Measurements from ENCODE around the gene PDZD2. TPM values are rescaled to one million over a fixed set of nuclear protein-coding genes. Genes with fewer than 3 reads are reported as not detected.
A peak's percentile ranks its signal among the peaks of the same experiment; 100 is the strongest.
"Not testable (repeated sequence)": the region's sequence is repeated elsewhere in the genome, so short reads cannot be mapped to it uniquely, and the experiment has no call there.

Gene PDZD2
- total RNA-seq, 2 experiments from 2014 or later = 0.05 to 0.25 TPM

- no peaks in the 10 kb centered on the region for H3K27me3 Mint-ChIP-seq (ENCODE audit: low read depth)
- H3K36me3 Mint-ChIP-seq (ENCODE audit: low read depth) = no peaks in the 10 kb centered on the region
- no peaks in the 10 kb centered on the region for H3K4me1 Mint-ChIP-seq (ENCODE audit: low read depth)
- CTCF ChIA-PET = interaction anchor here (1.5 to 1.6 kb wide), 2 partner anchors 8 to 24 kb away, joined by 3 to 4 read pairs; no protein-coding TSS in a partner anchor
- H3K27ac Mint-ChIP-seq = no peak overlapping the region
- intact Hi-C loops (cut with micrococcal nuclease) = no loop called here
- DNase-seq = no peak
- no peaks in the 10 kb centered on the region for H3K9me3 Mint-ChIP-seq
- H3K4me3 Mint-ChIP-seq = no peak overlapping the region
Observed at GRCh38 chr5:32068561-32068960, 429.6 kb downstream of the PDZD2 start.

- no peak for DNase-seq
- CTCF ChIA-PET = interaction anchor here (0.6 kb wide), 1 partner anchor 246 kb away, joined by 3 read pairs; no protein-coding TSS in a partner anchor
- Mint-ChIP-seq H3K27ac (no peak overlapping the region), H3K36me3 (ENCODE audit: low read depth) (no peaks in the 10 kb centered on the region), H3K9me3 (no peaks in the 10 kb centered on the region), H3K4me1 (ENCODE audit: low read depth) (no peaks in the 10 kb centered on the region), H3K4me3 (no peak overlapping the region), H3K27me3 (ENCODE audit: low read depth) (no peaks in the 10 kb centered on the region)
- intact Hi-C loops (cut with micrococcal nuclease) = no loop called here
Observed at GRCh38 chr5:32069396-32069795, 430.5 kb downstream of the PDZD2 start.

- DNase-seq = no peak
- H3K4me1 Mint-ChIP-seq (ENCODE audit: low read depth) = no peaks in the 10 kb centered on the region
- H3K36me3 Mint-ChIP-seq (ENCODE audit: low read depth) = no peaks in the 10 kb centered on the region
- CTCF ChIA-PET = no interaction called here
- H3K27ac Mint-ChIP-seq = no peak overlapping the region
- intact Hi-C loops (cut with micrococcal nuclease) = loop anchor here (10.0 kb wide), 1 partner anchor 253 kb away; no protein-coding TSS in a partner anchor
- H3K4me3 Mint-ChIP-seq = no peak overlapping the region
- no peaks in the 10 kb centered on the region for H3K27me3 Mint-ChIP-seq (ENCODE audit: low read depth)
- no peaks in the 10 kb centered on the region for H3K9me3 Mint-ChIP-seq
Observed at GRCh38 chr5:32071351-32071944, 432.5 kb downstream of the PDZD2 start.

- Mint-ChIP-seq H3K27me3 (ENCODE audit: low read depth) (no peaks in the 10 kb centered on the region), H3K27ac (no peak overlapping the region), H3K9me3 (no peaks in the 10 kb centered on the region), H3K4me1 (ENCODE audit: low read depth) (no peaks in the 10 kb centered on the region), H3K36me3 (ENCODE audit: low read depth) (no peaks in the 10 kb centered on the region), H3K4me3 (no peak overlapping the region)
- CTCF ChIA-PET = interaction anchor here (0.6 kb wide), 1 partner anchor 71 kb away, joined by 3 read pairs; no protein-coding TSS in a partner anchor
- intact Hi-C loops (cut with micrococcal nuclease) = loop anchor here (10.0 kb wide), 1 partner anchor 253 kb away; no protein-coding TSS in a partner anchor
- DNase-seq = no peak
Observed at GRCh38 chr5:32072054-32072453, 433.1 kb downstream of the PDZD2 start.

- H3K4me3 Mint-ChIP-seq = no peak overlapping the region
- no peaks in the 10 kb centered on the region for H3K36me3 Mint-ChIP-seq (ENCODE audit: low read depth)
- no peaks in the 10 kb centered on the region for H3K27me3 Mint-ChIP-seq (ENCODE audit: low read depth)
- no peaks in the 10 kb centered on the region for H3K9me3 Mint-ChIP-seq
- DNase-seq = no peak
- H3K4me1 Mint-ChIP-seq (ENCODE audit: low read depth) = no peaks in the 10 kb centered on the region
- intact Hi-C loops (cut with micrococcal nuclease) = loop anchor here (10.0 kb wide), 1 partner anchor 250 kb away; no protein-coding TSS in a partner anchor
- no peak overlapping the region for H3K27ac Mint-ChIP-seq
- CTCF ChIA-PET = interaction anchor here (1.3 to 1.8 kb wide), 5 partner anchors 10 to 436 kb away, joined by 3 to 8 read pairs (median 3); no protein-coding TSS in a partner anchor
Observed at GRCh38 chr5:32074401-32074800, 435.5 kb downstream of the PDZD2 start.

- DNase-seq = peak; percentile 71
Observed at GRCh38 chr5:32076699-32077695, 438.1 kb downstream of the PDZD2 start.

GRCh38 chr5:32078855-32079254 lies 439.9 kb downstream of the PDZD2 start:
- not testable (repeated sequence) for H3K36me3 Mint-ChIP-seq (ENCODE audit: low read depth); H3K27ac Mint-ChIP-seq; H3K4me3 Mint-ChIP-seq; H3K27me3 Mint-ChIP-seq (ENCODE audit: low read depth); DNase-seq; H3K9me3 Mint-ChIP-seq; H3K4me1 Mint-ChIP-seq (ENCODE audit: low read depth)
- CTCF ChIA-PET = interaction anchor here (0.6 to 0.7 kb wide), 2 partner anchors 14 to 158 kb away, joined by 3 to 5 read pairs; no protein-coding TSS in a partner anchor
- intact Hi-C loops (cut with micrococcal nuclease) = loop anchor here (10.0 kb wide), 1 partner anchor 246 kb away; no protein-coding TSS in a partner anchor

More at GRCh38 chr5:32076699-32077695, 438.1 kb downstream of the PDZD2 start:
- no peaks in the 10 kb centered on the region for H3K36me3 Mint-ChIP-seq (ENCODE audit: low read depth)
- no peaks in the 10 kb centered on the region for H3K9me3 Mint-ChIP-seq
- CTCF ChIA-PET = interaction anchor here (0.6 to 2.2 kb wide), 30 partner anchors 8 to 497 kb away, joined by 3 to 46 read pairs (median 4); no protein-coding TSS in a partner anchor
- intact Hi-C loops (cut with micrococcal nuclease) = loop anchor here (1.0 to 10.0 kb wide), 7 partner anchors 16 to 496 kb away; no protein-coding TSS in a partner anchor
- H3K4me1 Mint-ChIP-seq (ENCODE audit: low read depth) = no peaks in the 10 kb centered on the region
- no peak overlapping the region for H3K4me3 Mint-ChIP-seq
- no peak overlapping the region for H3K27ac Mint-ChIP-seq
- H3K27me3 Mint-ChIP-seq (ENCODE audit: low read depth) = no peaks in the 10 kb centered on the region

GRCh38 chr5:32080565-32080964 lies 441.6 kb downstream of the PDZD2 start:
- H3K9me3 Mint-ChIP-seq; H3K4me3 Mint-ChIP-seq; DNase-seq; H3K4me1 Mint-ChIP-seq (ENCODE audit: low read depth); intact Hi-C loops (cut with micrococcal nuclease); H3K27me3 Mint-ChIP-seq (ENCODE audit: low read depth); CTCF ChIA-PET; H3K27ac Mint-ChIP-seq; H3K36me3 Mint-ChIP-seq (ENCODE audit: low read depth): not testable (repeated sequence)

- Mint-ChIP-seq H3K4me3 (no peak overlapping the region), H3K27me3 (ENCODE audit: low read depth) (no peaks in the 10 kb centered on the region), H3K4me1 (ENCODE audit: low read depth) (no peaks in the 10 kb centered on the region), H3K9me3 (no peaks in the 10 kb centered on the region), H3K36me3 (ENCODE audit: low read depth) (no peaks in the 10 kb centered on the region), H3K27ac (no peak overlapping the region)
- CTCF ChIA-PET = no interaction called here
- no peak for DNase-seq
- intact Hi-C loops (cut with micrococcal nuclease) = no loop called here
Observed at GRCh38 chr5:32082701-32083100, 443.8 kb downstream of the PDZD2 start.

- Mint-ChIP-seq H3K9me3 (no peaks in the 10 kb centered on the region), H3K27ac (no peak overlapping the region), H3K27me3 (ENCODE audit: low read depth) (no peaks in the 10 kb centered on the region), H3K36me3 (ENCODE audit: low read depth) (no peaks in the 10 kb centered on the region), H3K4me3 (no peak overlapping the region), H3K4me1 (ENCODE audit: low read depth) (no peaks in the 10 kb centered on the region)
- no peak for DNase-seq
- intact Hi-C loops (cut with micrococcal nuclease) = no loop called here
- CTCF ChIA-PET = interaction anchor here (0.6 to 1.8 kb wide), 4 partner anchors 9 to 1739 kb away, joined by 3 to 5 read pairs (median 3); no protein-coding TSS in a partner anchor
Observed at GRCh38 chr5:32083981-32084430, 445.1 kb downstream of the PDZD2 start.

- H3K9me3 Mint-ChIP-seq = no peaks in the 10 kb centered on the region
- H3K4me1 Mint-ChIP-seq (ENCODE audit: low read depth) = no peaks in the 10 kb centered on the region
- CTCF ChIA-PET = no interaction called here
- H3K27me3 Mint-ChIP-seq (ENCODE audit: low read depth) = no peaks in the 10 kb centered on the region
- H3K36me3 Mint-ChIP-seq (ENCODE audit: low read depth) = no peaks in the 10 kb centered on the region
- DNase-seq = no peak
- no peak overlapping the region for H3K4me3 Mint-ChIP-seq
- intact Hi-C loops (cut with micrococcal nuclease) = no loop called here
- no peak overlapping the region for H3K27ac Mint-ChIP-seq
Observed at GRCh38 chr5:32087086-32088082, 448.5 kb downstream of the PDZD2 start.
